IMR-90 (cell line): ENCODE measurements around the gene RABIF. TPM values are rescaled to one million over a fixed set of nuclear protein-coding genes. Genes with fewer than 3 reads are reported as not detected.
"Not testable (repeated sequence)": the region's sequence is repeated elsewhere in the genome, so short reads cannot be mapped to it uniquely, and the experiment has no call there.

Experiments
- ATAC-seq: fragments of 200-7000 bp; cut with Tn5 transposase; 2 replicates; pipeline ENCODE4 v1.9.1; 2020; ENCODE audit warnings: low read depth, mild to moderate bottlenecking, moderate library complexity
- BruUV-seq: library from RNA; stranded (reverse); fragments of 400-500 nt; replicated peaks from 2 replicates; lab custom pipeline; 2021; lab: Mats Ljungman, UMichigan
- CTCF ChIA-PET: fragments of 300-600 bp; formaldehyde crosslinking; extraction: SDS; loops from one replicate; lab custom pipeline; 2021; ENCODE audit warnings: antibody characterized with exemption; lab: Yijun Ruan, JAX
- POLR2A ChIA-PET: fragments of 300-600 bp; sonication (Branson Sonifier 250); formaldehyde crosslinking; loops from one replicate; lab custom pipeline; 2022; ENCODE audit warnings: antibody characterized with exemption; ENCODE audit not compliant: unreplicated experiment; lab: Charles Lee
- DNase-seq: peaks from one replicate; pipeline ENCODE4 v3.0.0; 2013
- H2AFZ ChIP-seq: replicated peaks from 2 replicates; pipeline ENCODE3; 2013; ENCODE audit warnings: low read length, mild to moderate bottlenecking; ENCODE audit not compliant: poor library complexity
- H2AK5ac ChIP-seq: 2 replicates; pipeline ENCODE4 v1.6.1; 2013; ENCODE audit warnings: low read depth, low read length, inconsistent platforms
- H2AK9ac ChIP-seq: replicated peaks from 2 replicates; pipeline ENCODE3; 2013; ENCODE audit warnings: mild to moderate bottlenecking, low read depth, low read length, moderate library complexity; ENCODE audit not compliant: poor library complexity
- H2BK120ac ChIP-seq: 2 replicates; pipeline ENCODE4 v1.6.1; 2013; ENCODE audit warnings: low read depth, low read length, inconsistent platforms
- H2BK15ac ChIP-seq: 3 replicates; pipeline ENCODE4 v1.6.1; 2013; ENCODE audit warnings: low read depth, low read length, inconsistent platforms
- H2BK20ac ChIP-seq: 2 replicates; pipeline ENCODE4 v1.6.1; 2013; ENCODE audit warnings: low read depth, mild to moderate bottlenecking, inconsistent platforms, low read length, moderate library complexity
- H2BK5ac ChIP-seq: 2 replicates; pipeline ENCODE4 v1.6.1; 2013; ENCODE audit warnings: mild to moderate bottlenecking, low read depth, low read length, inconsistent platforms; ENCODE audit not compliant: poor library complexity, severe bottlenecking
- H3K14ac ChIP-seq: replicated peaks from 2 replicates; pipeline ENCODE4 v1.6.1; 2013; ENCODE audit warnings: low read depth, low read length, inconsistent platforms
- H3K18ac ChIP-seq: 2 replicates; pipeline ENCODE4 v1.6.1; 2013; ENCODE audit warnings: low read depth, low read length, control low read depth
- H3K23ac ChIP-seq: 2 replicates; pipeline ENCODE4 v1.6.1; 2013; ENCODE audit warnings: low read depth, low read length, inconsistent platforms
- H3K27ac ChIP-seq: 2 replicates; pipeline ENCODE4 v1.5.1; 2013; ENCODE audit warnings: mild to moderate bottlenecking, control low read depth, low read length; ENCODE audit not compliant: insufficient read depth
- H3K27me3 ChIP-seq: 2 replicates; pipeline ENCODE4 v1.6.1; 2013; ENCODE audit warnings: low read length; ENCODE audit not compliant: control insufficient read depth, insufficient read depth
- H3K36me3 ChIP-seq: 2 replicates; pipeline ENCODE4 v1.6.1; 2013; ENCODE audit warnings: low read length, mixed read lengths; ENCODE audit not compliant: control insufficient read depth, insufficient read depth
- H3K4ac ChIP-seq: 2 replicates; pipeline ENCODE4 v1.6.1; 2013; ENCODE audit warnings: low read depth, low read length, inconsistent platforms
- H3K4me1 ChIP-seq: 2 replicates; pipeline ENCODE4 v1.6.1; 2013; ENCODE audit warnings: low read length, mixed read lengths; ENCODE audit not compliant: control insufficient read depth, insufficient read depth
- H3K4me2 ChIP-seq: 2 replicates; pipeline ENCODE4 v1.6.1; 2013; ENCODE audit warnings: low read depth, mild to moderate bottlenecking, control low read depth, low read length, moderate library complexity
- H3K4me3 ChIP-seq: 2 replicates; pipeline ENCODE4 v1.5.1; 2013; ENCODE audit warnings: low read depth, mild to moderate bottlenecking, control low read depth, low read length, moderate library complexity; ENCODE audit not compliant: insufficient read depth
- H3K56ac ChIP-seq: 2 replicates; pipeline ENCODE4 v1.6.1; 2013; ENCODE audit warnings: low read length, inconsistent platforms; ENCODE audit not compliant: insufficient read depth; ENCODE audit errors: extremely low read depth
- H3K79me1 ChIP-seq, 2 experiments: 2 replicates each; pipeline ENCODE4 v1.6.1; 2013; ENCODE audit warnings: low read length in 2 of 2, inconsistent platforms in 1 of 2, low read depth in 1 of 2
- H3K9ac ChIP-seq: 2 replicates; pipeline ENCODE4 v1.6.1; 2013; ENCODE audit warnings: low read depth, low read length, control low read depth
- H3K9me1 ChIP-seq: 2 replicates; pipeline ENCODE4 v1.6.1; 2013; ENCODE audit warnings: low read length, inconsistent platforms; ENCODE audit not compliant: insufficient read depth
- H3K9me3 ChIP-seq: 2 replicates; pipeline ENCODE4 v1.6.1; 2013; ENCODE audit warnings: low read length; ENCODE audit not compliant: control insufficient read depth, insufficient read depth
- H4K20me1 ChIP-seq: 2 replicates; pipeline ENCODE4 v1.6.1; 2013; ENCODE audit warnings: low read length, inconsistent platforms; ENCODE audit not compliant: insufficient read depth
- H4K5ac ChIP-seq: 2 replicates; pipeline ENCODE4 v1.6.1; 2013; ENCODE audit warnings: mild to moderate bottlenecking, low read depth, low read length, control low read depth
- H4K8ac ChIP-seq, 2 experiments: 2 replicates each; pipeline ENCODE4 v1.6.1; 2013; ENCODE audit warnings: low read depth in 2 of 2, low read length in 2 of 2, control low read depth in 1 of 2, inconsistent platforms in 1 of 2
- H4K91ac ChIP-seq: 2 replicates; pipeline ENCODE4 v1.6.1; 2013; ENCODE audit warnings: low read depth, low read length, inconsistent platforms; ENCODE audit not compliant: insufficient read depth
- WGBS, 2 experiments: methylation state at CpG; one replicate each; pipeline versions ENCODE4 v1.1.5 to v1.1.7; 2013; ENCODE audit warnings: missing lambda C conversion rate in 2 of 2; ENCODE audit not compliant: insufficient read length in 1 of 2; ENCODE audit errors: extremely low coverage in 2 of 2; 5-methylcytosine and 5-hydroxymethylcytosine counted together
- dilution Hi-C: fragments of 300-500 bp; cut with HindIII; formaldehyde crosslinking; loops from one replicate; pipeline ENCODE4 v1.14.3; 2018; ENCODE audit warnings: low sequenced_read_pairs; ENCODE audit not compliant: unreplicated experiment
- in situ Hi-C: fragments of 300-500 bp; cut with MboI; formaldehyde crosslinking; loops from 3 replicates; pipeline ENCODE4 v1.14.3; 2019; ENCODE audit warnings: low sequenced_read_pairs, inconsistent platforms, mixed read lengths
- intact Hi-C: fragments of 100-400 bp; cut with micrococcal nuclease; formaldehyde crosslinking; loops from 2 replicates; pipeline ENCODE4 v1.10.0; 2022
- polyA plus RNA-seq, 3 experiments: library from polyadenylated mRNA; depleted of rRNA; stranded (reverse); fragments of >200 nt; gene quantifications; 2 replicates each; pipeline ENCODE4 v1.2.3, GENCODE V29; 2012; ENCODE audit warnings: low replicate concordance in 1 of 3
- total RNA-seq: library from RNA; depleted of rRNA; stranded (reverse); fragments of >200 nt; gene quantifications from 2 replicates; pipeline ENCODE4 v1.2.3, GENCODE V29; 2012

Gene RABIF
- total and polyA plus RNA-seq, 2 of the 4 experiments (the other 2 are of a cell fraction), result 4.8 to 7.9 TPM

DNA sequence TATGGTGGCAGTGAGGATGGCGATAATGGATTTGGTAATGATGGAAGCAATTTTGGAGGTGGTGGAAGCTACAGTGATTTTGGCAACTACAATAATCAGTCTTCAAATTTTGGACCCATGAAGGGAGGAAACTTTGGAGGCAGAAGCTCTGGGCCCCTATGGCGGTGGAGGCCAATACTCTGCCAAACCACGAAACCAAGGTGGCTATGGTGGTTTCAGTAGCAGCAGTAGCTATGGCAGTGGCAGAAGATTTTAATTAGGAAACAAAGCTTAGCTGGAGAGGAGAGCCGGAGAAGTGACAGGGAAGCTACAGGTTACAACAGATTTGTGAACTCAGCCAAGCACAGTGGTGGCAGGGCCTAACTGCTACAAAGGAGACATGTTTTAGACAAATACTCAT is 23.5 kb upstream of the RABIF start:
- WGBS, 2 experiments, result 94% methylated on average over 3 of the region's 4 CpGs; no CpG with 5 or more reads in 1 of the 2 experiments
- BruUV-seq, result not testable (repeated sequence)

More for the DNA sequence above, 23.5 kb upstream of the RABIF start:
- H3K27me3 ChIP-seq, H3K4me1 ChIP-seq, H4K8ac ChIP-seq, H3K4me2 ChIP-seq, H4K5ac ChIP-seq, H2BK5ac ChIP-seq, H3K14ac ChIP-seq, DNase-seq, intact Hi-C loops, H2BK120ac ChIP-seq, H3K56ac ChIP-seq, H3K4ac ChIP-seq, CTCF ChIA-PET, H3K79me1 ChIP-seq, H3K23ac ChIP-seq, H3K9ac ChIP-seq, H3K18ac ChIP-seq, H3K4me3 ChIP-seq, H2BK20ac ChIP-seq, H3K9me3 ChIP-seq, dilution Hi-C loops, H2AK5ac ChIP-seq, H3K27ac ChIP-seq, H2AFZ ChIP-seq, H2BK15ac ChIP-seq, ATAC-seq, H4K91ac ChIP-seq, H2AK9ac ChIP-seq, H3K9me1 ChIP-seq, POLR2A ChIA-PET, H4K20me1 ChIP-seq: not testable (repeated sequence)
- peaks cover 52% of the 10 kb centered on the region for H3K36me3 ChIP-seq
- in situ Hi-C loops, result loop anchor here (10.0 kb wide), 1 partner anchor 158 kb away; no protein-coding TSS in a partner anchor
